Gastroesophageal sphincter (tissue), 3 donors: ENCODE results near the gene MAPK8.

Experiments
- POLR2AphosphoS5 ChIP-seq: sonication (generic); formaldehyde crosslinking; IDR thresholded peaks from one replicate; pipeline ENCODE4 v1.6.1; 2017; ENCODE audit warnings: antibody characterized with exemption
- TF ChIP-seq, protein P1 (sequence below), 4 experiments: fragments of 200-600 bp in 2 of 4; fragments of 450-650 bp in 2 of 4; sonication (generic) in 1 of 4; IDR thresholded peaks; one replicate each; pipeline ENCODE4 v1.5.1; 2017 to 2019; ENCODE audit warnings: antibody characterized with exemption in 4 of 4, mild to moderate bottlenecking in 2 of 4, moderate library complexity in 2 of 4

- TF ChIP-seq, protein P1, sequence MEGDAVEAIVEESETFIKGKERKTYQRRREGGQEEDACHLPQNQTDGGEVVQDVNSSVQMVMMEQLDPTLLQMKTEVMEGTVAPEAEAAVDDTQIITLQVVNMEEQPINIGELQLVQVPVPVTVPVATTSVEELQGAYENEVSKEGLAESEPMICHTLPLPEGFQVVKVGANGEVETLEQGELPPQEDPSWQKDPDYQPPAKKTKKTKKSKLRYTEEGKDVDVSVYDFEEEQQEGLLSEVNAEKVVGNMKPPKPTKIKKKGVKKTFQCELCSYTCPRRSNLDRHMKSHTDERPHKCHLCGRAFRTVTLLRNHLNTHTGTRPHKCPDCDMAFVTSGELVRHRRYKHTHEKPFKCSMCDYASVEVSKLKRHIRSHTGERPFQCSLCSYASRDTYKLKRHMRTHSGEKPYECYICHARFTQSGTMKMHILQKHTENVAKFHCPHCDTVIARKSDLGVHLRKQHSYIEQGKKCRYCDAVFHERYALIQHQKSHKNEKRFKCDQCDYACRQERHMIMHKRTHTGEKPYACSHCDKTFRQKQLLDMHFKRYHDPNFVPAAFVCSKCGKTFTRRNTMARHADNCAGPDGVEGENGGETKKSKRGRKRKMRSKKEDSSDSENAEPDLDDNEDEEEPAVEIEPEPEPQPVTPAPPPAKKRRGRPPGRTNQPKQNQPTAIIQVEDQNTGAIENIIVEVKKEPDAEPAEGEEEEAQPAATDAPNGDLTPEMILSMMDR (IDR thresholded peaks at IDR 0.05): no peak
- no peak for TF ChIP-seq POLR2AphosphoS5
Observed at GRCh38 chr10:48404646-48405045, 98.2 kb downstream of the MAPK8 start.
